HG02678 (cell line): ENCODE data around the gene GRIA4.

ENCODE experiments used
- ATAC-seq: cut with Tn5 transposase; IDR thresholded peaks from one replicate; pipeline ENCODE4 v1.9.1; 2021; ENCODE audit warnings: mild to moderate bottlenecking, moderate library complexity; ENCODE audit not compliant: unreplicated experiment

GRIA4 gene

DNA sequence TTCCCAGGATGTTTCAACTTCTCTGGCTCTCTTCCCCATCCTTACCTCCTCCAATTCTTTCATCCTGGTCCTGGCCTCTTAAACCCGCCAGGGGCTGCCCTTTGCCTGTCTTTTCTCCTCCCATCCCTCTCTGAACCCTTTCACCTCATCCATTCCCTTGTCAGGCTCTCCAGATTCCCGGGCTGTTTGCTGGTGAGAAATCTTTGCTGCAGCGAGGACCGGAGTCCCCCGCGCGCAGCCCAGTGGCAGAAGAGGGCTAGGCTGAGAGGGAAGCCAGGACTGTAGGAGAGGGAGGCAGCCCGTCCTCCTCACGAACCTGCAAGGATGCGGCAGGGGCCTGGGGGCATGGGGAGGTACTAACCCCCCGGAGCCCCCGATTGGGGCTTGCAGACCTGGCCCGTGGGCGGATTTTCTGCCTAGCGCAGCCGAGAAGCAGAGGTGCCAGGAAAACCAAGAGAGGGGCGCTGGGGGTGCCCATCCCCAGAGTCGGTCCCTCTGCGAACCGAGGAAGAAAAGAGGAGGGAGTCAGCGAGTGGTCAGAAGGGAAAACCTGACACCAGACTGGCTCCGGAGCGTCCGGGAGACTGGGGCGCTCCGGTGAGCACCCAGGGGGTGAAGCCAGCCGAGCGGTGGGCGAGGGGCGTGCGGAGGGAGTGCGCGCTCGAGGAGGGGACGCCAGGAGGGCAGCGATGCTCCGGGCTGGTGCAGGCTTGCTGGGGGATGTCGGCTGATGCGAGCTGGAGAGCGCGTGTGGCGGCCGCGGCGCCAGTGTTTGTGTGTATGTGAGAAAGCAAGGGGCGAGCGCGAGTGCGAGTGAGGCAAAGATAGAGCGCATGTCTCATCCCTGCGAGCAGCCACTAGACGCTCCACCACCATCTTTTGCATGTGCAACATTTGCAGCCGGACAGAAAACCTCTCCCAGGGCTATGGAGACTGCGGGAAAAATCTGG, at the start of gene GRIA4:
TSS of gene GRIA4 (plus strand) at position 242 of the 950 bp plus-strand sequence. CDS start 925 bp downstream, outside the sequence.
- ATAC-seq, result no peak

DNA sequence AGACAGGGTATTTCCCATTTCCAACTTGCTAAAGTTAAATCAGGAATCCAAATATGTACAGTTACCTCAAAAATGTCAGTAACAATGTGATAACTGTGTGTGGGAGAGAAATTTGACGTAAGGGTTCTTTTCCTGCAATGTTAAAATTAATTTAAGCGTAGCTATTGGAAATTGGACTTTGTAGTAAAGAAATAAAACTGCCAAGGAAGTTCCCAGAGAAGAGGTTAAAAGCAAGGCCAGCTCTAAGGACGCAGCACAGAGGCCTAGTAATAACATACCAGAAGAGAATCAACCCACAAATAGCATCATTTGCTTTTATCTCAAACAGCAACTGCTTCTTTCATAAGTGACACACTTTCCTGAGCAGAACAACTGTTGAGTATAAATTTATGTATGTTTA, 36.8 kb upstream of the GRIA4 start:
- ATAC-seq, result no peak

DNA sequence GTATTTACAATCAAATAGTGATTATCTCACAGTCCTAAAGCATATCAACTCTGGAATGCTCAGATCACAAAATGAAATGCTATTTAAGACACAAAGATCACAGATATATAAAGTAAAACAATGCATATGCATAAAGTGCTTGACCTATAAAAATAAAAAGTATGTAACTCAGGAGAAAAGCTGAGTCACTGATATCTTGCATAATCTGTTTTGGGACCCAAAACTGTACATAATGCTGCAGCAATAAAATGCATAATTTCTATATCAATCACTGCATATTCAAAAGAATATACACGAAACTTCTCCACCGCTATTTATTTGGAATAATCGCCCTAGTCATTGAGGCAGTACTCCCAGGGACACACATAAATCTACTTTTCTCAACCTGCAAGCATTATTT, 34.9 kb upstream of the GRIA4 start:
- ATAC-seq, result no peak

GRCh38 chr11:105577641-105578040, 32.2 kb upstream of the GRIA4 start:
- ATAC-seq, result no peak

DNA sequence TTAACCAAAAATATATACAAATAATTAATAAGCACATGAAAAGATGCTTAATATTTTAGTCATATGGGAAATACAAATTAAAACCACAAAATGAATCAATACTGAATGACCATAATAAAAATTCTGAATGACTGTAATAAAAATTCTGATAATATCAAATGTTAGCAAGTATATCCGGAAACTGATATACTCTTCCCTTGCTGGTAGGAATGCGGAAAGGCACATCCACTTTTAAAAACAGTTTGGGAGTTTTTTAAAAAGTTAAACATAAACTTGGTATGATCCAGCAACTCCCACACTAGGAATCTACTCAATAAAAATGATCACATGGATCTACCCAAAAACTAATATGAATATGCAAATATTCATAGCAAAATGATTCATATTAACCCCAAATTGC, 30.8 kb upstream of the GRIA4 start:
- no peak for ATAC-seq

GRCh38 chr11:105582497-105582896, 27.4 kb upstream of the GRIA4 start:
- ATAC-seq, result no peak

DNA sequence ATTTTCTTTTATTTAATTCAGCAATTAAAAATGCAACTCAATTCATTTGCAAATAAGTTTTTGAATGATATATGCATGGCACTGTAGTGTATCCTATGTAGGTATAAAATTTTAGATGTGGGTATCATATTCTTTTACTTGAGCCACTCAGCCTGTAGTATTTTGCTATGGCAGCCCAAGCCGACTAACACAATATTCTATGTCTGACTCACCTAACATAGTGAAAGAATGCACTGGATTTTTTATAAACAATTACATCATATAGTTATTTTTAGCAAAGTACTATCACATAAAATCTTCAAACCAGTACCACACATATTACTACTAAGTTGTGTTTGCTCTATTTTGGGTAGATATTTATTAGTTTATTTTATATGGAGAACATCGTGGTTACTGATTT, 21.9 kb upstream of the GRIA4 start:
- no peak for ATAC-seq

- no peak for ATAC-seq
Observed at GRCh38 chr11:105589346-105589745, 20.5 kb upstream of the GRIA4 start.

DNA sequence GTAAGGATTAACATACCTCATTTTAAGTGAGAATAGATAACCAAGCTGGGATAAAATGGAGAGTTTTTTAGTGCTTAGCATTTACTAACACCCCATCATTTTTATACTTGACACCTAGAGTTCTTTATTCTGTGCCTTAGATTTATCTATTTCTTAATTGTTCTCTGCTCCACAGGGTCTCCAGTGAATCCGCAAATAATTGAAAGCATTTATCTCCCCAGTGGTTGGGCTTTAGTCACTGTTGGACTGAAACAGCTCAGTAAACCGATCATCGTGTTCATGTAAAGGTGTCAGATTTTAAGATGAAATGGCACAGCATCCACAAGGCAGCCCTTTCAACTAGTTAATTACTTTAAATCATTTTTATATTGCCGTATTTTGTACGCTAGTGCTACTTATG, 17.8 kb upstream of the GRIA4 start:
- no peak for ATAC-seq

- no peak for ATAC-seq
Observed at GRCh38 chr11:105598371-105598770, 11.5 kb upstream of the GRIA4 start.

- no peak for ATAC-seq
Observed at GRCh38 chr11:105603156-105603555, 6.7 kb upstream of the GRIA4 start.

GRCh38 chr11:105609341-105609781, 512 bp upstream of the GRIA4 start:
- ATAC-seq, result peak; percentile 74

- no peak for ATAC-seq
Observed at GRCh38 chr11:105610871-105611571, 1.1 kb downstream of the GRIA4 start.

- ATAC-seq, result no peak
Observed at GRCh38 chr11:105611572-105612441, 1.9 kb downstream of the GRIA4 start.

- no peak for ATAC-seq
Observed at GRCh38 chr11:105612771-105613170, 2.9 kb downstream of the GRIA4 start.

DNA sequence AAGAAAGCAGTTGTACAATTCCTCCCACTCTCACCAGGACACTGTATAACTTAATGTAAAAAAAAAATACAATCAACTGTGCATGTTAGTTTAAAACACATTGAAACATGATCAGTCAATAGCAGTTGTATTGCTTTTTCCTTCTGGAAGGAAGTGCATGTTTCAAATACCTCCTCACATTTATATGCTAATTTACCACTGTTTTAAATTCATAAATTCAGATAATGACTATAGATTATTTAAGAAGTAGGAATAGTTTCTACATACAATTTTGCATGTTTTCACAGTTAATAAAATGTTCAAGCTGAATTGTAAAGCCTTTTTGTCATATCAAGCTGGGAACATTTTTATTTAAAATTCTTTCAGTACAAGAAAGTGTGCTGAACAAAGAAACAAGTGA, 3.3 kb downstream of the GRIA4 start:
- no peak for ATAC-seq

GRCh38 chr11:105618343-105618955, 8.6 kb downstream of the GRIA4 start:
- no peak for ATAC-seq

- ATAC-seq, result no peak
Observed at GRCh38 chr11:105619556-105619955, 9.7 kb downstream of the GRIA4 start.

DNA sequence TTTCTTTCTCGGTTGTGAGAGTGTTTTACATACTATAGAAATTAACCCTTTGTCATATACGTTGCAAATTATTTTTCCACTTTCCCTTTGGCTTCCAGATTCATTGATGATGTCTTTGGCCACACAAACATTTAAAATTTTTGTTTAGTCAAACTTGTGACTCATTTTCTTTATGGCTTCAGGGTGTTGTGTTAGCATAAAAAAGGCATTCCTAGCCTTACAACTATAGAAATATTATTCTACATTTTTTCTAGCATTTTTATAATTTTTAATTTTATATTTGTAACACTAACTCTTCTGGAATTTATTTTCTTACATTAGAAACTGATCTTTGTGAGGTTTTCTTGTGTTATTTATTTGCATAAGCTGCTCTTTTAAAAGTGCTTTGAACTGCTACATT, 12.1 kb downstream of the GRIA4 start:
- ATAC-seq, result no peak

GRCh38 chr11:105632316-105632715, 22.4 kb downstream of the GRIA4 start:
- ATAC-seq, result no peak

DNA sequence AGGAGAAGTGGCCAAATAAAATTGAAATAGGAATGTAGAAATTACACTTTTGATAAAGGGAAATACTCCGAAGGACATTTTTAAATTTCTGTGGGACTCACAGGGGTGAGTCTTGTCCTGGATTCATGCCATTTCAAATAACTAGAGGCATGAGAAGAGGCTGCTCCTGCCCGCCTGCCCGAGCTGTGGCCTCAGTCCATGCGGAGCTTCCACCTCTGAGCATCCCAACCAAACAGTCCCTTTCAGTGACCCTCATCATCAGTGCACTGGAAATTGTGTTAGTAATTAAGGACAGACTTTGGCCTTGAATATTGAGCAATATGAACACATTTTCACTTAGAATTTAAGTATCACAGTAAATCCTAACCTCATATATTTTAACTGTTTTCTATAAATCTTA, 25.6 kb downstream of the GRIA4 start:
- ATAC-seq, result no peak
